Measurements from ENCODE around the gene VIL1.

VIL1 gene

GRCh38 chr2:218431878-218432277 lies 13.0 kb downstream of the VIL1 start:
- no peaks in the 10 kb centered on the region for H3K36me3 ChIP-seq (ENCODE audit: control insufficient read depth, insufficient read depth, low read length)
- no peaks in the 10 kb centered on the region for H3K27me3 ChIP-seq (replicated peaks; ENCODE audit: control insufficient read depth, insufficient read depth, low read length)
- TF ChIP-seq CTCF (IDR thresholded peaks at IDR 0.05; ENCODE audit: insufficient read depth, low read length, poor library complexity, severe bottlenecking), result no peak
- no peak overlapping the region for H3K4me3 ChIP-seq (replicated peaks; ENCODE audit: low read depth, low read length)
- DNase-seq (ENCODE audit: extremely low read depth, insufficient read length), result no peak

GRCh38 chr2:218432676-218433365 lies 13.9 kb downstream of the VIL1 start:
- H3K4me3 ChIP-seq (replicated peaks; ENCODE audit: low read depth, low read length), result no peak overlapping the region
- no peaks in the 10 kb centered on the region for H3K27me3 ChIP-seq (replicated peaks; ENCODE audit: control insufficient read depth, insufficient read depth, low read length)
- no peaks in the 10 kb centered on the region for H3K36me3 ChIP-seq (ENCODE audit: control insufficient read depth, insufficient read depth, low read length)
- DNase-seq (ENCODE audit: extremely low read depth, insufficient read length), result no peak
- no peak for TF ChIP-seq CTCF (IDR thresholded peaks at IDR 0.05; ENCODE audit: insufficient read depth, low read length, poor library complexity, severe bottlenecking)

GRCh38 chr2:218434456-218434855 lies 15.5 kb downstream of the VIL1 start:
- DNase-seq (ENCODE audit: extremely low read depth, insufficient read length), result no peak
- H3K36me3 ChIP-seq (ENCODE audit: control insufficient read depth, insufficient read depth, low read length), result no peaks in the 10 kb centered on the region
- TF ChIP-seq CTCF (IDR thresholded peaks at IDR 0.05; ENCODE audit: insufficient read depth, low read length, poor library complexity, severe bottlenecking), result no peak

GRCh38 chr2:218435003-218435982 lies 16.4 kb downstream of the VIL1 start:
- TF ChIP-seq CTCF (IDR thresholded peaks at IDR 0.05; ENCODE audit: insufficient read depth, low read length, poor library complexity, severe bottlenecking), result no peak
- Histone ChIP-seq H3K36me3 (ENCODE audit: control insufficient read depth, insufficient read depth, low read length) (no peaks in the 10 kb centered on the region), H3K4me3 (replicated peaks; ENCODE audit: low read depth, low read length) (no peak overlapping the region), H3K27me3 (replicated peaks; ENCODE audit: control insufficient read depth, insufficient read depth, low read length) (no peaks in the 10 kb centered on the region)
- no peak for DNase-seq (ENCODE audit: extremely low read depth, insufficient read length)

More at GRCh38 chr2:218434456-218434855, 15.5 kb downstream of the VIL1 start:
- Histone ChIP-seq H3K27me3 (replicated peaks; ENCODE audit: control insufficient read depth, insufficient read depth, low read length) (no peaks in the 10 kb centered on the region), H3K4me3 (replicated peaks; ENCODE audit: low read depth, low read length) (no peak overlapping the region)

GRCh38 chr2:218436992-218437391 lies 18.1 kb downstream of the VIL1 start:
- no peak overlapping the region for H3K4me3 ChIP-seq (replicated peaks; ENCODE audit: low read depth, low read length)
- no peaks in the 10 kb centered on the region for H3K27me3 ChIP-seq (replicated peaks; ENCODE audit: control insufficient read depth, insufficient read depth, low read length)
- no peak for DNase-seq (ENCODE audit: extremely low read depth, insufficient read length)
- H3K36me3 ChIP-seq (ENCODE audit: control insufficient read depth, insufficient read depth, low read length), result no peaks in the 10 kb centered on the region
- TF ChIP-seq CTCF (IDR thresholded peaks at IDR 0.05; ENCODE audit: insufficient read depth, low read length, poor library complexity, severe bottlenecking), result no peak

Measured in GM06990 (cell line).